K562 (cell line): ENCODE data around the gene ZC3H10. TPM values are rescaled to one million over a fixed set of nuclear protein-coding genes. Genes with fewer than 3 reads are reported as not detected.

ENCODE experiments used
- ATAC-seq: fragments of 200-7000 bp; cut with Tn5 transposase; 3 replicates; pipeline ENCODE4 v1.9.1; 2020; ENCODE audit warnings: moderate library complexity
- BruUV-seq: library from RNA; stranded (reverse); fragments of 400-500 nt; replicated peaks from 2 replicates; lab custom pipeline; 2021; lab: Mats Ljungman, UMichigan
- CTCF ChIA-PET: fragments of 300-600 bp; formaldehyde crosslinking; extraction: SDS; loops from one replicate; lab custom pipeline; 2021; ENCODE audit warnings: low intra/inter-chr PET ratio; lab: Yijun Ruan, JAX
- POLR2A ChIA-PET: fragments of 300-600, 350-650 bp; sonication (Branson Sonifier 250); formaldehyde crosslinking; extraction: SDS; loops from one replicate; lab custom pipeline; 2021; ENCODE audit warnings: antibody characterized with exemption, inconsistent platforms; lab: Yijun Ruan, JAX
- DNase-seq, 4 experiments: peaks; one replicate each; pipeline versions ENCODE4 v3.0.0 to v3.0.0-alpha.2; 2011 to 2018; ENCODE audit warnings: low spot score in 3 of 4, mixed read lengths in 3 of 4; ENCODE audit errors: extremely low read depth in 1 of 4
- FAIRE-seq: peaks from 2 replicates; lab custom pipeline; 2011; peaks lifted over from hg19 to GRCh38; lab: Jason Lieb, UNC
- H2AFZ ChIP-seq: 2 replicates; pipeline ENCODE4 v1.6.0; 2011; ENCODE audit warnings: low read depth, low read length, control low read depth, inconsistent platforms
- H3K27ac ChIP-seq: fragments of 200-600 bp; 3 replicates; pipeline ENCODE4 v1.8.0; 2011; ENCODE audit warnings: low read depth, mild to moderate bottlenecking, control low read depth, inconsistent platforms, low read length, moderate library complexity, mixed read lengths; ENCODE audit errors: extremely low read depth
- H3K27me3 ChIP-seq, 2 experiments: fragments of 300-600 bp in 1 of 2; 2 replicates in 1 of 2; 3 replicates in 1 of 2; pipeline versions ENCODE4 v1.6.0 to v1.8.0; 2011; ENCODE audit warnings: inconsistent platforms in 2 of 2, low read length in 2 of 2, mild to moderate bottlenecking in 1 of 2, mixed read lengths in 1 of 2, moderate library complexity in 1 of 2; ENCODE audit not compliant: control insufficient read depth in 2 of 2, insufficient read depth in 2 of 2
- H3K36me3 ChIP-seq: fragments of 300-600 bp; 3 replicates; pipeline ENCODE4 v1.8.0; 2011; ENCODE audit warnings: mild to moderate bottlenecking, low read length, inconsistent platforms; ENCODE audit not compliant: control insufficient read depth, insufficient read depth
- H3K4me1 ChIP-seq, 2 experiments: fragments of 200-600 bp in 1 of 2; replicated peaks in 1 of 2; 2 replicates in 1 of 2; 3 replicates in 1 of 2; pipeline versions ENCODE4 v1.5.1 to v1.8.0; 2011; ENCODE audit warnings: inconsistent platforms in 2 of 2, low read length in 2 of 2, mild to moderate bottlenecking in 1 of 2, mixed read lengths in 1 of 2, moderate library complexity in 1 of 2; ENCODE audit not compliant: control insufficient read depth in 2 of 2, insufficient read depth in 2 of 2
- H3K4me2 ChIP-seq: 2 replicates; pipeline ENCODE4 v1.6.1; 2011; ENCODE audit warnings: low read length, control low read depth, inconsistent platforms, mixed read lengths; ENCODE audit not compliant: insufficient read depth
- H3K4me3 ChIP-seq: fragments of 200-600 bp; sonication (generic), shearing (Covaris generic); 2 replicates; pipeline ENCODE4 v1.5.1; 2016; ENCODE audit warnings: control low read depth, inconsistent platforms
- H3K79me2 ChIP-seq: fragments of 200-600 bp; 3 replicates; pipeline ENCODE4 v1.8.0; 2011; ENCODE audit warnings: low read length, inconsistent platforms; ENCODE audit not compliant: control insufficient read depth, insufficient read depth
- H3K9ac ChIP-seq, 2 experiments: 2 replicates each; pipeline versions ENCODE4 v1.6.0 to v1.6.1; 2011; ENCODE audit warnings: low read depth in 2 of 2, low read length in 2 of 2, control low read depth in 1 of 2, inconsistent platforms in 1 of 2, mild to moderate bottlenecking in 1 of 2, mixed read lengths in 1 of 2; ENCODE audit not compliant: insufficient read depth in 1 of 2
- H3K9me1 ChIP-seq: one replicate; pipeline ENCODE4 v1.6.0; 2011; ENCODE audit warnings: inconsistent platforms, mild to moderate bottlenecking, low read length, moderate library complexity; ENCODE audit not compliant: control insufficient read depth, insufficient read depth
- H3K9me3 ChIP-seq: replicated peaks from 2 replicates; pipeline ENCODE4 v1.5.1; 2011; ENCODE audit warnings: low read depth, low read length, inconsistent platforms; ENCODE audit not compliant: control insufficient read depth, insufficient read depth
- H4K20me1 ChIP-seq: replicated peaks from 2 replicates; pipeline ENCODE4 v1.6.1; 2011; ENCODE audit warnings: low read length, inconsistent platforms, mixed read lengths; ENCODE audit not compliant: control insufficient read depth, insufficient read depth
- CEBPB ChIP-seq: fragments of 450-650 bp; IDR thresholded peaks from 2 replicates; pipeline ENCODE4 v1.6.1; 2016; ENCODE audit warnings: missing genetic modification characterization, missing compliant biosample characterization
- CHD1 ChIP-seq: fragments of 200-600 bp; sonication (generic); IDR thresholded peaks from one replicate; pipeline ENCODE4 v1.6.1; 2012; ENCODE audit warnings: mild to moderate bottlenecking, moderate library complexity, low read length, inconsistent platforms
- PYGO2 ChIP-seq: fragments of 450-650 bp; IDR thresholded peaks from 2 replicates; pipeline ENCODE4 v1.6.1; 2016; ENCODE audit warnings: mild to moderate bottlenecking, missing genetic modification characterization, moderate library complexity, missing compliant biosample characterization
- SMC3 ChIP-seq: conservative IDR thresholded peaks from 2 replicates; pipeline ENCODE4 v1.6.1; 2011; ENCODE audit warnings: low read depth, low read length, improper control_type of control experiment; ENCODE audit not compliant: insufficient read depth
- ZKSCAN1 ChIP-seq: fragments of 150-350 bp; IDR thresholded peaks from 2 replicates; pipeline ENCODE4 v1.6.1; 2016; ENCODE audit warnings: low read depth, low read length
- ZNF212 ChIP-seq: fragments of 450-650 bp; formaldehyde crosslinking; IDR thresholded peaks from 2 replicates; pipeline ENCODE4 v1.4.0; 2020; ENCODE audit warnings: mild to moderate bottlenecking
- ZNF699 ChIP-seq: fragments of 250-450 bp; sonication (Bioruptor Pico); IDR thresholded peaks from 2 replicates; pipeline ENCODE4 v1.8.0; 2021; ENCODE audit warnings: mild to moderate bottlenecking, moderate library complexity; ENCODE audit not compliant: insufficient replicate concordance
- ZSCAN29 ChIP-seq: fragments of 450-650 bp; IDR thresholded peaks from 2 replicates; pipeline ENCODE4 v1.6.1; 2017
- WGBS: fragments of 100-300 bp; shearing (Covaris generic); methylation state at CpG from one replicate; pipeline ENCODE4 v1.1.6; 2016; ENCODE audit warnings: low coverage, mixed read lengths; ENCODE audit not compliant: insufficient coverage; ENCODE audit errors: missing lambda C conversion rate; 5-methylcytosine and 5-hydroxymethylcytosine counted together
- in situ Hi-C: fragments of 300-500 bp; cut with MboI; formaldehyde crosslinking; loops from 4 replicates; pipeline ENCODE4 v1.15.0; 2018; ENCODE audit warnings: inconsistent platforms, mixed read lengths
- intact Hi-C: fragments of 100-400 bp; cut with micrococcal nuclease; formaldehyde crosslinking; loops from 2 replicates; pipeline ENCODE4 v1.14.2; 2022
- polyA plus RNA-seq, 8 experiments: library from polyadenylated mRNA; depleted of rRNA in 4 of 8; stranded (reverse) in 5 of 8; unstranded in 3 of 8; fragments of >200 nt; fragmentation: Nextera tagmentation in 2 of 8; fragmentation: Illumina TruSeq in 1 of 8; extraction: Ambion mirVana in 2 of 8; extraction: Trizol in 1 of 8; gene quantifications; 2 replicates each; pipeline versions ENCODE4 v1.2.1 to v1.2.3, GENCODE V29; 2011 to 2014; ENCODE audit warnings: inconsistent platforms in 1 of 8, missing spikeins in 1 of 8
- total RNA-seq, 7 experiments: library from RNA; depleted of rRNA in 6 of 7; stranded (reverse); fragments of >200 nt in 6 of 7; fragmentation: Illumina TruSeq in 2 of 7; extraction: Trizol in 2 of 7; gene quantifications; 2 replicates each; pipeline versions ENCODE4 v1.2.1 to v1.2.3, GENCODE V29; 2011 to 2021; ENCODE audit warnings: low replicate concordance in 1 of 7
- TF ChIP-seq, protein P1 (sequence below): sonication (generic); IDR thresholded peaks from 2 replicates; pipeline ENCODE4 v1.6.1; 2016
- TF ChIP-seq, protein P2 (sequence below): sonication (generic); formaldehyde crosslinking; IDR thresholded peaks from 2 replicates; pipeline ENCODE4 v1.8.0; 2022; ENCODE audit warnings: missing genetic modification reagents, mild to moderate bottlenecking, moderate library complexity, borderline replicate concordance
- TF ChIP-seq, protein P3 (sequence below): fragments of 250-450 bp; sonication (Bioruptor Pico); IDR thresholded peaks from 2 replicates; pipeline ENCODE4 v1.5.1; 2021; ENCODE audit warnings: mild to moderate bottlenecking
- TF ChIP-seq, protein P4 (sequence below): sonication (generic); formaldehyde crosslinking; IDR thresholded peaks from 2 replicates; pipeline ENCODE4 v1.8.0; 2022; ENCODE audit warnings: missing genetic modification reagents, mild to moderate bottlenecking, borderline replicate concordance
- TF ChIP-seq, protein P5 (sequence below): IDR thresholded peaks from 2 replicates; pipeline ENCODE4 v1.6.1; 2012; ENCODE audit warnings: low read depth, low read length, improper control_type of control experiment, borderline replicate concordance
- TF ChIP-seq, protein P6 (sequence below): fragments of 450-650 bp; formaldehyde crosslinking; IDR thresholded peaks from 2 replicates; pipeline ENCODE4 v1.4.0; 2022; ENCODE audit warnings: missing genetic modification characterization

The ZC3H10 gene
- total and polyA plus RNA-seq, 9 of the 15 experiments (the other 6 are each of a cell fraction or from before 2014, with no cell fraction given) = 0.31 to 4.1 (median 1.6) TPM

DNA sequence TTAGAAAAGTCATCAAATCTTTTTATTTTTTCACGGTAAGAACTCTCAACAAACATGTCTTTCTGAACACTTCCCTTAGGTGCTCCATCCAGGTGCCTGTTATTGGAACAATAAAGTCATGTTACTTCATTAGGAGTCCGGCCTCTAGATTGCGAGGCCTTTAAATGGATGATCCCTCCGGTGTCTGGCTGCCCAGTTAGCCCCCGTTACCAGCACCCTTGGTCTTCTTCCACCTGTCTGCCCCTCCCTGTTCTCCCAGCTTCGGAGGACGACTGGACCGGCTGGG lies 14.3 kb upstream of the ZC3H10 start:
- 0 out of 2 replicates have a peak, but pooled peaks cover 5% of the 10 kb centered on the region for H3K9me3 ChIP-seq
- H3K4me1 ChIP-seq = peaks cover 11 to 25% of the 10 kb centered on the region in 2 experiments; a peak in 4 of 5 replicates
- ATAC-seq = no peak
- FAIRE-seq = no peak
- POLR2A ChIA-PET = interaction anchor here (0.6 to 7.8 kb wide), 22 partner anchors 9 to 622 kb away, joined by 3 to 125 read pairs (median 4); partner anchors contain the start of genes ESYT1, IKZF4, MYL6 and RPL41
- in situ Hi-C loops (no loop called here), intact Hi-C loops (loop anchor here (2.0 kb wide), 1 partner anchor 21 kb away; no protein-coding TSS in a partner anchor)
- peak overlapping the region; percentile 91 for H2AFZ ChIP-seq
- no peaks in the 10 kb centered on the region for H3K27me3 ChIP-seq
- H3K36me3 ChIP-seq = peaks cover 36% of the 10 kb centered on the region
- WGBS = 2% methylated on average over 8 of the region's 8 CpGs
- peaks cover 10% of the 10 kb centered on the region for H4K20me1 ChIP-seq
- H3K4me2 ChIP-seq = peak overlapping the region; percentile 83
- DNase-seq = no peak
- peak overlapping the region; percentile 98 to 99 for H3K9ac ChIP-seq
- CTCF ChIA-PET = no interaction called here
- TSS peak; percentile 95 for BruUV-seq
- H3K79me2 ChIP-seq = peaks cover 47% of the 10 kb centered on the region
- peak overlapping the region; percentile 99 for H3K27ac ChIP-seq
- peak overlapping the region; percentile 97 for H3K4me3 ChIP-seq
- no peaks in the 10 kb centered on the region for H3K9me1 ChIP-seq
- TF ChIP-seq CHD1 (peak; percentile 33), SMC3 (no peak), ZNF699 (no peak), ZSCAN29 (peak; percentile 88), ZKSCAN1 (no peak), ZNF212 (CRISPR knock-in tag) (no peak), CEBPB (no peak), PYGO2 (no peak)
- TF ChIP-seq, protein P1, sequence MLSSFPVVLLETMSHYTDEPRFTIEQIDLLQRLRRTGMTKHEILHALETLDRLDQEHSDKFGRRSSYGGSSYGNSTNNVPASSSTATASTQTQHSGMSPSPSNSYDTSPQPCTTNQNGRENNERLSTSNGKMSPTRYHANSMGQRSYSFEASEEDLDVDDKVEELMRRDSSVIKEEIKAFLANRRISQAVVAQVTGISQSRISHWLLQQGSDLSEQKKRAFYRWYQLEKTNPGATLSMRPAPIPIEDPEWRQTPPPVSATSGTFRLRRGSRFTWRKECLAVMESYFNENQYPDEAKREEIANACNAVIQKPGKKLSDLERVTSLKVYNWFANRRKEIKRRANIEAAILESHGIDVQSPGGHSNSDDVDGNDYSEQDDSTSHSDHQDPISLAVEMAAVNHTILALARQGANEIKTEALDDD = no peak
- TF ChIP-seq, protein P2, sequence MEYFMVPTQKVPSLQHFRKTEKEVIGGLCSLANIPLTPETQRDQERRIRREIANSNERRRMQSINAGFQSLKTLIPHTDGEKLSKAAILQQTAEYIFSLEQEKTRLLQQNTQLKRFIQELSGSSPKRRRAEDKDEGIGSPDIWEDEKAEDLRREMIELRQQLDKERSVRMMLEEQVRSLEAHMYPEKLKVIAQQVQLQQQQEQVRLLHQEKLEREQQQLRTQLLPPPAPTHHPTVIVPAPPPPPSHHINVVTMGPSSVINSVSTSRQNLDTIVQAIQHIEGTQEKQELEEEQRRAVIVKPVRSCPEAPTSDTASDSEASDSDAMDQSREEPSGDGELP = no peak
- TF ChIP-seq, protein P3, sequence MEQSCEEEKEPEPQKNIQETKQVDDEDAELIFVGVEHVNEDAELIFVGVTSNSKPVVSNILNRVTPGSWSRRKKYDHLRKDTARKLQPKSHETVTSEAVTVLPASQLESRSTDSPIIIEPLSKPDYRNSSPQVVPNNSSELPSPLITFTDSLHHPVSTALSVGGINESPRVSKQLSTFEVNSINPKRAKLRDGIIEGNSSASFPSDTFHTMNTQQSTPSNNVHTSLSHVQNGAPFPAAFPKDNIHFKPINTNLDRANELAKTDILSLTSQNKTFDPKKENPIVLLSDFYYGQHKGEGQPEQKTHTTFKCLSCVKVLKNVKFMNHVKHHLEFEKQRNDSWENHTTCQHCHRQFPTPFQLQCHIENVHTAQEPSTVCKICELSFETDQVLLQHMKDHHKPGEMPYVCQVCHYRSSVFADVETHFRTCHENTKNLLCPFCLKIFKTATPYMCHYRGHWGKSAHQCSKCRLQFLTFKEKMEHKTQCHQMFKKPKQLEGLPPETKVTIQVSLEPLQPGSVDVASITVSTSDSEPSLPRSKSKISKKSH (CRISPR knock-in tag) = no peak
- TF ChIP-seq, protein P4, sequence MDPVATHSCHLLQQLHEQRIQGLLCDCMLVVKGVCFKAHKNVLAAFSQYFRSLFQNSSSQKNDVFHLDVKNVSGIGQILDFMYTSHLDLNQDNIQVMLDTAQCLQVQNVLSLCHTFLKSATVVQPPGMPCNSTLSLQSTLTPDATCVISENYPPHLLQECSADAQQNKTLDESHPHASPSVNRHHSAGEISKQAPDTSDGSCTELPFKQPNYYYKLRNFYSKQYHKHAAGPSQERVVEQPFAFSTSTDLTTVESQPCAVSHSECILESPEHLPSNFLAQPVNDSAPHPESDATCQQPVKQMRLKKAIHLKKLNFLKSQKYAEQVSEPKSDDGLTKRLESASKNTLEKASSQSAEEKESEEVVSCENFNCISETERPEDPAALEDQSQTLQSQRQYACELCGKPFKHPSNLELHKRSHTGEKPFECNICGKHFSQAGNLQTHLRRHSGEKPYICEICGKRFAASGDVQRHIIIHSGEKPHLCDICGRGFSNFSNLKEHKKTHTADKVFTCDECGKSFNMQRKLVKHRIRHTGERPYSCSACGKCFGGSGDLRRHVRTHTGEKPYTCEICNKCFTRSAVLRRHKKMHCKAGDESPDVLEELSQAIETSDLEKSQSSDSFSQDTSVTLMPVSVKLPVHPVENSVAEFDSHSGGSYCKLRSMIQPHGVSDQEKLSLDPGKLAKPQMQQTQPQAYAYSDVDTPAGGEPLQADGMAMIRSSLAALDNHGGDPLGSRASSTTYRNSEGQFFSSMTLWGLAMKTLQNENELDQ (CRISPR knock-in tag) = no peak
- TF ChIP-seq, protein P5, sequence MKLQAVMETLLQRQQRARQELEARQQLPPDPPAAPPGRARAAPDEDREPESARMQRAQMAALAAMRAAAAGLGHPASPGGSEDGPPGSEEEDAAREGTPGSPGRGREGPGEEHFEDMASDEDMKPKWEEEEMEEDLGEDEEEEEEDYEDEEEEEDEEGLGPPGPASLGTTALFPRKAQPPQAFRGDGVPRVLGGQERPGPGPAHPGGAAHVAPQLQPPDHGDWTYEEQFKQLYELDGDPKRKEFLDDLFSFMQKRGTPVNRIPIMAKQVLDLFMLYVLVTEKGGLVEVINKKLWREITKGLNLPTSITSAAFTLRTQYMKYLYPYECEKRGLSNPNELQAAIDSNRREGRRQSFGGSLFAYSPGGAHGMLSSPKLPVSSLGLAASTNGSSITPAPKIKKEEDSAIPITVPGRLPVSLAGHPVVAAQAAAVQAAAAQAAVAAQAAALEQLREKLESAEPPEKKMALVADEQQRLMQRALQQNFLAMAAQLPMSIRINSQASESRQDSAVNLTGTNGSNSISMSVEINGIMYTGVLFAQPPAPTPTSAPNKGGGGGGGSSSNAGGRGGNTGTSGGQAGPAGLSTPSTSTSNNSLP = no peak
- TF ChIP-seq, protein P6, sequence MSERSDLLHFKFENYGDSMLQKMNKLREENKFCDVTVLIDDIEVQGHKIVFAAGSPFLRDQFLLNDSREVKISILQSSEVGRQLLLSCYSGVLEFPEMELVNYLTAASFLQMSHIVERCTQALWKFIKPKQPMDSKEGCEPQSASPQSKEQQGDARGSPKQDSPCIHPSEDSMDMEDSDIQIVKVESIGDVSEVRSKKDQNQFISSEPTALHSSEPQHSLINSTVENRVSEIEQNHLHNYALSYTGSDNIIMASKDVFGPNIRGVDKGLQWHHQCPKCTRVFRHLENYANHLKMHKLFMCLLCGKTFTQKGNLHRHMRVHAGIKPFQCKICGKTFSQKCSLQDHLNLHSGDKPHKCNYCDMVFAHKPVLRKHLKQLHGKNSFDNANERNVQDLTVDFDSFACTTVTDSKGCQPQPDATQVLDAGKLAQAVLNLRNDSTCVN (CRISPR knock-in tag) = no peak
